NCI-H446 (cell line): ENCODE results near the gene HOXA4.

Experiments used
- DNase-seq, 2 experiments: peaks; one replicate each; lab custom pipeline; 2025; lab: John Stamatoyannopoulos, UW

HOXA4 gene

DNA sequence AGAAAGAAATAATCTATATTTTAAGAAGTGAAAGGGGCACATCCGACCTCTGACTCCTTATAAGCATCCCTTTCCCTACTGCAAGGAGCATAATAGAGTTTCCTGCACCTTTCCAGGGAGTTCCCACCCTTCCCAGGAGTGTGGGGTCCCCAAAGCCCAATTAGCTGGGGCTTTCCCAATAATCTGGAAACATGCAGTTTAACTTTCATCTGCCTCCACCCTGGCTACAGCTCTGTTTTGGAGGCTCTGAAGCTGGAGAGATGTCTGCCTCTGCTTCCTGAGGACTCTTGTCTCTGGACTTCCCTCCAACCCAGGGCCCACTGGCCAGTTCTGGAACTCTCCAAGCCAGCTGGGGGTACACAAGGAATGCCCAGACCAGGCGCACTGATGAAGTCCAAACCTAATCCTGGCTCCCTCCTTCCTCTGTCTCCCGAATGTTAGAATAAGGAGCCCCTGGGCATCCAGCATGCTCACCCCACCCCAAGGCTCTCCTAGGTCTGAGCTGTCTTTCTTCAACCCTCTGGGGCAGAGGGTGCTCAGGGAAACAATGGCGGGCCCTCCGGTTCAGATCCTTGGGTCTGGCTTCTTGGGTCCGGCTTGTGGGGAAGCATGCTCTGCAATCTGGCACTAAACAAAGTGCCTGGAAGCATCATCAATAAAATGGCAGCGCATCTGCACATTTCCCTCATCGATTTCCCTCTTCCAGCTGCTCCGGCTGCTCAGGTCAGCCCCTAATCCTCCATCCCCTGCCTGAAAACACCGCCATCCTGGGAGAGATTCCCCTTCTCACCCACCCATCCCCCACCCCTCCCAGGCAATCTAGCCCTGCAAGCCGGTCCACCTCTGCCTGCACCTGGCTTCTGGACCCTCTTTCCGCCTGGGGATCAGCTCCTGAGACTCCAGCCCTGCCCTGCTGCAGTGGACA, 13.3 kb downstream of the HOXA4 start:
- no peak for DNase-seq

DNA sequence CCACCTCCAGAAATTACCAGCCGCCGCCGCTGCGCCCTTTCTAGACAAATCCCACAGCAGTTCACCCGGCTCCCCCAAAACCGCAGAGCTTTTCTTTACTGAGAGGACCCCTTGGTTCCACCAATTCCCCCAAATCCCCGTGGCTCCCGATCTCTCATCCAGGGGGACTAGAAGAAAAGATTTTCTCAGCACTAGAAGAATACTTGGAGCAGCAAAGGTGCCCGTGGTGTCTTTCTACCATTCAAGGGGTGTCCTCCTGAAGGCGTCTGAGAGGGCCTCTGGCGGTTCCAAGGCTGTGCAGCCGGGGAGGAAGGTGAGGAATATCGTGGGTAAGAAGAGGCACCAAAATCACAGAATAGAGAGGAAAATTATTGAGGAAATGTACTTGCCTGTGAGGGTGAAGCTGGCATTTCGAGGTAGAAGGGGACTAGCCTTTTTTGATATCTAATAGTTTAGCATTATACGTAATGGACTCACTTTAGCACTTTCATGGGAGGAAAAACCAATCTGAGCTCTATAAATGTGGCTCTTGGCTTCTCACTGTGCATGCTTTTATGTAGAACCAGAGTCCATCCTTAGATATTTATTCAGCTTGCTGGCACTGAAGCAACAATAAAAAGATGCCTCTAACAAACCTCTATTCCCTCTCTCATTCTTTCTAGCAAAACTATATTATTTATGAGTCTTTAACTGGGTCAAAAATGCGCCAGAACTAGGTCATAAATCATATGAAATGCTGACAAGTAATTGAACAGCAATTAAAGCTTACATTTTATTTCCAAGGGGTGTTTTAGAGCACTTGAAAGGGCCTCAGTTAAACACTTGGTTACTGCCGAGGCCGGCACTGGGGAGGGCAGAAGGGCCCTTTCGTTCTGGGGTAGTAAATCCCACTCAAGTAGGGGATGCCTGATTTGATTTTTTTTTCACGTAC, 14.3 kb downstream of the HOXA4 start:
- no peak for DNase-seq

DNA sequence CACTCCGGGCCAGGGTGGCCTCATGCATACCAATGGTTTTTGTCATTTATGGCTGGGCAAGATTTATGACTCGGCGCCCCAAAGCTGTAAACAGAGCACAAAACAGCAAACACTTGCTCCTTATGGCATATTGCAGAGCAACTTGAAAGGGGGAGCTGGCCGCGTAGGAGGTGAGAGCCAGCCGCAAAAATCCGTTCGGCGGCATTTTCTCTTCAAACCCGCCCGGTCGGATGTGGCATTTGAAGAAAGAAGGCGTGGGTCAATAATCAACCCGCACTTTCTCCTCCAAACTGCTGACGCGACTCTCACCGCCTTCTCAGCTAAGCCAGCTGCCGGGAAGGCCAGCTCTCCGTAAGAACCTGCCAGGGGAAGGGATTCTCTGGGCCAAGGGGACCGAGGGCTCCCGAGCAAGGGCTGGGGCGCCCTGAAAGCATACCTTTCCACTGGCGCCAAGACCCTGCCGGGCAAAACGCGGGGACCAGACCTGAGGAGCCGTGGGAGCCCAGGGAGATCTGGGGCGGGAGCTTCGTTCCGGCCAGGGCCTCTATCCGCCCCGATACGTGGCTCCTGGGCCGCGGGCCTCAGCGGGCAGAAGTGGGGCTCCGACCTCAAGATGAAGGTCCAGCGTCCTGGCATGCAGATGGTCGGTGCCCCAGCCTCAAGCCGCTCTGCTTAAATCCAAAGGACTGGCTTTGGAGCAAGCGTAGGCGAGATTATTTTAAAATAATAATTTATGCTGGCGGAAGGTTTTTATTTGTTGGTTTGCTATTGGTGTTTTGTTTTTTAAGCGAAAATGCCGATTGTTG, 15.1 kb downstream of the HOXA4 start:
- no peak for DNase-seq

DNA sequence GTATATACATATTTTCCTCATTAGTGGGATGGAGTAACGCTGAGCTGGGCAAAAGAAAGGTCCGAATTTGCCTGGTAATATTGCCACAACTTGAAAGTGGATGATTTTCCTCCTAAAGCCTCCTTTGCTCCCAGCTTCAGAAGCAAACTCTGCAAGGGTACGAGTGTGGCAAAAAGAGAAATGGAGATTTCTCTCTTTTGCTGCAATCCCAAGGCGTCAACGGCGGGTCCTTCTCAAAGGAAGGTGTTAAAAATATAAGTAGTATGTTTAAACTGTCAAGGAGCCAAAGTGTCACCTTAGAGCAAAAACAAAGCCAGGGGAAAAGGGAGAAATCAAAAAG, 15.7 kb downstream of the HOXA4 start:
- DNase-seq, result no peak

DNA sequence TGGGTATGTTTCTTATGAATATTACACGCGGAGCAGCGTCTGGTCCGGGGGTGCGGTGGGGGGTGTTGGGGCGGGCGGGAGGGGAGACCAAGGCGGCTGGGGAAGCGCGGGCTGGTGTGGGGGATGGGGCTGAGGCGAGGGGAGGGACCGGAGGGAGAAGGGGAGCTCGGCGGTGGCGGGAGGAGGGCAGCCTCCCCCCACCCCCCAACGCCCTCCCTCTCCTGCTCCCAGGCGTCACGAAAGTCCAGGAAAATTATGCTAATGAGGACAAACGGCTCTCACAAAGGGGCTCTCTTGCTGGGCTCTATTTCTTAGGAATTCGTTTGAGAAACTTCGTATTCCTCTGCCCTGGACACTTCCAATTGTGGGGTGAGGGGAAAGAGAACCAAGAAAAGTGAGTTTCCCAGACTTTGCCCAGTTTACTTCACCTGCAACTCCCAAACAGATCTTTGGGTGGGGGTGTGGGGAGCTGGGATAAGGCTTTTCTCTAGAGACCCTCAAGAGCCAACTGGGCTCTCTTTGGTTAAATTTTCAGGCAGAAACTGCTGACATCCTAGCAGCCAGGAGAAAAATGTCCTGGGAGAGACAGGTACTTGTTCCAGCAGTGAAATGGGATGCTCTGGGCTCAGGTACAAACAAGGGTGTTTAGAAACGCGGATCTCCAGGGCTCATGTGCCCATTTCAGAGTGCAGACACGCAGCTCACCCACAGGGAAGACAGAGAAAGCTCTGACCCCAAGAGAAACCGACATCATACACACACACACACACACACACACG, 16.4 kb downstream of the HOXA4 start:
- no peak for DNase-seq

DNA sequence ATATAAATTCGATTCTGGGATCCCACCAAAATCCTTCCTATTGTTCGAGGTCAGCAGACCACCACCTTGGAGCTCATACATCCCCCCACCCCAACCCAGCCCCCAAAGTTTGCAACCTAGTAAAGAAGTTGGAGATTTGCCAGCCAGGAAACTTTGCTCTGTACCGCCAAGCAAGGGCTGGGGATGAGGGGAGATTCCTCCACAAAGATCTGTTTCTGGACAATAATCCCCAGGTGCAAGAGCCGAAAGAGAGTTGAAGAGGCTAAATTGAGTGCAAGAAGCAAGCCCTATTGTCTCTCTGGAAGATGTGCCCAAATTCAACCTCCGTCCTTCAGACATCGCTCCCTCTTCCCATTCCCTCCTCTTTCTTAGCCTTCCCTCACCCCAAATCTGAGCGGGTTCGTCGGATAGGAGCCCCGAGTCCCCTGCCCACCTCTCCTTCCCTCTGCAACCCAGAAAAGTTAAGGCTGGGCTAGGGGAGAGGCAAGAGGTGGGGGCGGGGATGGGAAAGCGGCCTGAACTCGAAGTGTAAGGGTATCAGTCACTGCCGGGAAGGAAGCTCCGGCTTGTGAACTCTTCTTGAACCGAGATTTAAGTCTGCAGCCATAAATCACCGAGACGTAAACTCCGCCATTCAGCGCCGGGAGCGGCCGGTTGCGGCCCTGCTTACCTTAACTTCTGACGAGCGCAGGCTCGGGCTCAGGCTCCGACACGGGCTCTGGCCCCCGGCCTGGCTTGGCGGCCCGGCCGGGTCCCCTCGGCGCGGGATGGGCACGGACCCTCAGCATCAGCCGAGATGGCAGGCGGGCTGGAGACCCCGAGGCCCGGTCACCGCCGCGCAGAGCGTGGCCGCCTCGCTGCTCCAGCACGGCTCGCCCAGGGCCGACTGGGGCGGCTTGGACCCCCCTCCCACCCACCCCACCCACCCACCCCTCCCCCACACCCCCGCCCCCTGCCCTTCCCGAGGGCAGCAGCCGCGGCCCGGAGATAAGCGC, 17.3 kb downstream of the HOXA4 start:
- DNase-seq, result no peak

DNA sequence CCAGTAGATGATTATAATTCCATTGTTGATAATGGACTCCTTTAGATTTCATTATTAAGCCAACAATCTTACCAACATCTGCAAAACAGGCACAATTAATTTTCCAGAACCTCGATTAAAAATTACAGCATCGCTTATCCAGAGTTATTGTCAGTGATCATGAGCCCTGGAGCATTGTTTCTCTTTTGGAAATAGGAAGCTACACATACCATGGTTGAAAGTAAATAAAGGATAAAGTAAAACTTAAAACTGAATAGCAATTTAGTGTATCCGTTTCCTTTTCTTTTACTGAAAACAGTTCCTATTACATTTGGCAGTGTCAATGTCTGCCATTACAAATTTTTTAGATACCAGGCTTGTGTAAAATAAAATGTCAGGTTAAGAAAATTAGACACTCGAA, 18.2 kb downstream of the HOXA4 start:
- no peak for DNase-seq

DNA sequence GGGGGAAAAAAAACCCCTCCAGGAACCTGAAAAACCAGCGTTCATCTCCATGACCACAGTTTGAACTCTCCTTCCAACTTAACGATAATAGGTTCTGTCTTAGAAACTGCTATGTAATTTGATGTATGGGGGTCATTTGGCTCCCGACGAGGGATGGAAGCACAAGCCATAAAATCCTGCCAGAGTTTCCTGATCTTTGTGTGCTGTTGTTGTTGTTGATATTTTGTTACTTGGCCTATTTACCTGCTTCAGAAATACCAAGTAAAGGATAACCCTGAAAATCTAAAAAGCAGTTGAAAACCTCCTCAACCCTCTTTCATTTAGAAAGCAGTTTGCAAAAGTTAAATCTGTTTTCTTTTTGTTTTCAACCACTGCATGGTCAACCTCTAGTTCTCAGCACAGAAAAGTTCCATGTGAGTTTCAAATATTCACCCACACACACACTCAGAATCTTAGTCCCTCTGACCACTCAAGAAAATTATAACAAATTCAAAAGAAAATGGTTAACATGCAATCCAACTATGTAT, 18.7 kb downstream of the HOXA4 start:
- DNase-seq, result no peak

DNA sequence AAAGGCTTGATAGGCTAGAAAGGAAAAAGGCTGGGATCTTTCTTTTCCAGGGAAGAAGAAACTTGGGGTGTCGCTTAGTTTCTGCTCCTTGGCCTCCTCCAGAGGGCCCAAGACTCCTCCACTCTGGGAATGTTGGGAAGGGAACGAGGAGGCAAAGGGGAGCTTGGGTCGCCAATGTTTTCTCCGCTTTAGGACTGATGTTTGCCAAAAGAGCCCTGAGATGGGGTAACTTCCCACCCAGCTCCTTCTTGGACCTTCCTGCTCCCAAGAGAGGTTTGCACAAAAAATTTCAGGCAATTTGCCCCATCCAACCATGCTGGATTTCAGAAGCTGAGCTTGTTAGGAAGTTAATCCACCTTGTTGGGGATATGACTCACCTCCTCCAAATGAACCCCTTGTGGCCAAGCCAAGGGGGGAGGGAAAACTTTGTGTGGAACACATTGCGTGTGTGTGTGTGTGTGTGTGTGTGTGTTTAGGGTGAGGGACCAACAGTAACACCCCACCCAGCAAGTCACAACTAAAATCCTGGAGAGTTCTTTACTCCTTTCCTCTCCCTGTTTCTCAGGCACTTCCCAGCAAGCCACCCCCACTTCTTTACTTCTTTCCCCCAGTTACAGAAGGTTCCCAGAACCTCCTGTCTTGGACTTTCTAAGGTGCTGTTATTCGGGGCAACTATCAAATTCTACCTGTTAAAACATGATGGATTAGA, 19.4 kb downstream of the HOXA4 start:
- DNase-seq, result no peak

DNA sequence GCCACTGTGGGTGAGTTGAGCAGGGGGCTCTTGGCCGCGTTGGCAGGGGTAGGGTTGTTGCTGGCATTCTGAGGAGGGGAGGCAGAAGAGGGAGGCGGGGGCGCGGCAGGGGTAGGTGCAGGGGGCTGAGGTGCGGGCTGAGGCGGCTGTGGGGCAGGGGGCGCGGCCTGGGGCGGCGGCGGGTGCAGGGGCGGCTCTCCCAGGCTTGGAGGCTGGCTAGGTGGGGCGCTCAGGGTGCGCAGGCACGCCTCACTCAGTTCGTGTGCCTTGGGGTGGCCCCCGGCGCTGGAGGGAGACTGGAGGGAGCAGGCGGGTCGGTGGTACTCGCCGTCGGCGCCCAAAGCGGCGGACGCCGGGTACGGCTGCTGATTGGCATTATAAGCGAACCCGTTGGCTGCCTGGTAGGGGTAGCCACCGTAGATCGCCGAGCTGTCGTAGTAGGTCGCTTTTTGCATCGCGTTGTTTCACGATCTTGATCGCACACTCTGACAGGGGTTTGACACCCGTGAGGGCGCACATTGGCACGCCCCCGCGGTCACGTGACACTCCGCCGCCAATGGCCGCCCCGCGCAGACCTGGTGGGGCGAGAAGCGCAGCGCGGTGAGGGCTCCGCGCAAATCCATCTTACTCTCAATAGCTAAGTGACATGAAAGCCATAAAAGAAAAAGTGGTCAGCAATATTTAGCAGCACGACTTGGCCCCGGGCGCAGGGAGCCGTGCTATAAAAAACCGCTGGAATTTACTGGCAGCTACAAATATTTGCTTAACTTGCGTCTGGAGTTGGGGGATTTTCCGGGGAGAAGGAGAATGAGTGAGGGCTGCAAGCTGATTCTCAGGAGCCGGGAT, 20.1 kb downstream of the HOXA4 start:
- no peak for DNase-seq

DNA sequence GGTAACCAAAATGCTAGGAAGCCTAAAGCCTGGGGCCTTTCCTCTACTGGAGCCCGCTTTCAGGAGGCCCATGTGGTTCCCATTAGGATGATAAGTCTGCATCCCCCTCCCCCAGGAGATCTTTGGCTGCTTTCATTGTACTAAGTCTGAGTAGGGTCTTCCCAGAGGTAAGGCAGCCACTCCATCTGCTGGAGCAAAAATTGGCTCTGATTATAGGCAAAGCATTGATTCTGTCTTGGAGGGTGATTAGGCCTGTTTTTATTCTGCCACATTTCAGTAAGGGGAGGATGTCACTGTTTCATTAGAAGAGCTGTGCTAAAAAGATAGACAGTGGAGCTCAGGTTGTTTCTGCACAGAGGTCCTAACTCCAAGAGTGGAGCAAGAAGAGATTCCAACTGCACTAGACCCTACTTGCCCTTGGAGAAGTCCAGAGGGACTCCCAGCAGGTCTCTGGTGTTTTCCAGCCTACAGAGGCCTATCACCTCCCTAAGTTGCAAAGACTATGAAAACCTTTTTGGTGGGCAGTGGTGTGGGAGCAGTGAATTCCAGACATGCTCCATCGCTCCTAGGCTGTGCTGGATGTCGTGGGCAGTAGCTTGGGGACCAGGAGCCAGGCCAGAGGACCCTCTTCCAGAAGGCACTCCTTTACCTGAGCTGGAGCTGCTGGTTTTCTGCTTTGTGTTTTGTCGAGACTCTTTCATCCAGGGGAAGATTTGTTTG, 20.9 kb downstream of the HOXA4 start:
- DNase-seq, result no peak

DNA sequence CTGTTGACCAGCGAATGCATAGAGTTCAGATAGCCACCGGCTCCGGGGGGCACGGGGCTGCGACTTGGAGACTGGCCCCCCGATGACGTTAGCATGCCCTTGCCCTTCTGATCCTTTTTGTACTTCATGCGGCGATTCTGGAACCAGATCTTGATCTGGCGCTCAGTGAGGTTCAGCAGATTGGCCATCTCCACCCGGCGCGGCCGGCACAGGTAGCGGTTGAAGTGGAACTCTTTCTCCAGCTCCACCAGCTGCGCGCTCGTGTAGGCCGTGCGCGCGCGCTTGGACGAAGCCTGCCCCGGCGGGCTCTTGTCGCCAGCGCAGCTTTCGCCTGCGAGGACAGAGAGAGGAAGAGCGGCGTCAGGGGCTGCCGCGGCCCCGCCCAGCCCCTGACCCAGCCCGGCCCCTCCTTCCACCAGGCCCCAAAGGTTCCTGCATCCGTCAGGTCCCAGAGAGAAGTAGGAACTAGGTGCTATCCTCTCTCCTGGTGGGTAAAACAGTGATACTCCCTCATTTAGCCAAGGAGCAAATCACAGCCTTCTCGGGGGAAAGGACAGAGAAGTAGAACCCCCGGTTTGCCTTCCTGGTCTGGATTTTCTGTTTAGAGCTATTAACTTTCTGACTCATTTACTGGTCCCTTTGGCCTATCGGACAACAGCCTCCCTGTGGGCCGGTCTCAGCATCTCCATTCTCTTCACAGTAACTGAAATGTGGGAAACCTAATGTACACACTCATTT, 22.0 kb downstream of the HOXA4 start:
- DNase-seq, result no peak

DNA sequence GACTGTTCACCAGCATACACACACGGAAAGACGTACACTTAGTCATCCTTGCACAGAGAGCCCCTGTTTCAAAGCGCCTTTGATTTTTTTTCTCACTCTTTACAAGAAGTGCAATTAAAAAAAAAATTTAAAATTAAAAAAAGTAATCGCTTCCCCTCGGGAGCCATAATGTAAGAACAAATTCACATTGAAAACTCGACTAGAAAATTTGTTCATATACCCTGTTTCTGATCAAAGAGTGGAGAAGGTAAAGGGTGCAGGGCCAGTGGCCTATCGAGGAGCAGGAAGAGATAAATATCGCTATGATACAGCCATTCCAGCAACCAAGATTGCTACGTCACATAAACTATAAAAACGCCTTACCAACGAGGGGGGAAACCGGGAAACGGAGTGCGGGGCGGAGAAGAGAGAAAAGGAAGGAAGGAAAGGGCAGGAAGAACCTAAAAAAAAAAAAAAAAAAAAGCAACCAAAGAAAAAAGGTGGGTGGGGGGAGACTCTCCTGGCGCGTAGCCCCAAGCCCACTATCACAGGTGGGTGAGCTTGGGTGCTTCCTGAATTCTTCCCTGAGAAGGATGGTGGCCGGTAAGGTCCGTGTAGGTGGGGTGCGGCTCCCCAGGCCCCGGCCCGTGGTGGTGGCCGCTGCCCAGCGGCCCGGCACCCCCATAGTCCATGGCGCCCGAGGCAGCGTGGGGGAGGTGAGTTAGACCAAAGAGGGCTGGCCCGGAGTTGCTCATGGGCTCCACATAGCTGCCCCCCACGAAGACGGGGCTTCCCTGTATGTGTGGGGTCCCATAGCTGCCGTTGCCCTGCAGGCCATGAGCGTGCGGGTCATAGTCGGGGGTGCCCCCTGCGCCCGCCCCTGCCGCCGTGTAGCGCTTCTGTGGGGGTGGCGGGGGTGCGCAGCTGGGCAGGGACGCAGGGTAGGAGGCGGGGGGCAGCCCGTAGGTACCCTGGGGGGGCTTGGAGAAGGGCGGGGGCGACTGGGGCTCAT, 22.9 kb downstream of the HOXA4 start:
- DNase-seq, result no peak

DNA sequence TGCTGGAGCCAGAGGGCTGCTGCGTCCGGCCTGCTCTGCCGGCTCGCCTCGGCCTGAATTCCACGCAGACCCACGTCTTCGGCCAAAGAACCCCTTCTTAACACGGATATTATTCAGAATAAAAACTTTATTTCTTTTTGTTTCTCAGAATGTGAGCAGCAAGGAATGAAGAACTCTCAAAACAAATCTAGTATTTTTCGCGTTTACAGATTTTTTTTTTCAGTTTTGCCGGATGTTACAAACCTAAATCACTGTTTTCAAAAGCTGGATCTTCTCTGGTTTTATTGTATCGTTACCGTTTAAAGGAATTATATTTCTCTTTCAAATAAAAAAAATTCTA, 23.7 kb downstream of the HOXA4 start:
- DNase-seq, result no peak

DNA sequence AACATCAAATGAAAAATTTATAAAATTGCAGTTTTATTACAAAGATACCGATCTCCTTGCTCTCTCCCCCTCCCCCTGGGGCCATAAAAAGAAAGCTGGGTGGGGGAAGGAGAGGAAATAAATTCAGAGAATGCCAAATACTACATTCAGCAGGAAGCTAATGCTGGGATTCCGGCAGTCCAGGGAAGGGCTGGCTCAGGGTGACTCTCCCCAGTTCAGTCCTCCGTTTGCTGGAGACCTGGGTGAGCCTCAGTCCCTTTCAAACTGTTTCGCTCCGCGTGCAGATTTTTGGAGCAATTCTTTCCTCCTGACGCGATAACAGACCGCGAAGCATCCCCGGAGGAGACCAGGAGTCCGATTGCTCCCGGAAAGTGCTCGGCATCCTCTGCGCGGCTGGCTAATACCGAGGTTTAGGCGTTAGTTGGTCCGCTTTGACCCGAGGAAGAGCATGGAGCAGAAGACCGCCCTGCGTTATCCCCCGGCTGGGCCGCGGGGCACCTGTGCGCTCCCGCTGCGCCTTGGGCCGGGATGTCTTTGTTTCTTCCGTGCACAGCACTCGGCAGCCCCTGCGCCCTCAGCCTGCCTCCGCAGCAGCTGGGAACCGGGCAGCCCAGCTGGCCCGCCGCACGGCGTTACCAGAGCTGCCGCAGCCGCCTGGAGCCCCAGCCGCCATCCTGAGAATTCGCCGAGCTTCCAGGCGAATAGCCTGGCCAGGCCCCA, 24.2 kb downstream of the HOXA4 start:
- no peak for DNase-seq
